ENCODE results near the gene BMP2K. TPM values are rescaled to one million over a fixed set of nuclear protein-coding genes. Genes with fewer than 3 reads are reported as not detected.

Gene BMP2K
- 10 to 100 TPM in 1 of 2 experiments, 1 to 10 TPM in 1; 9.6 to 11.0 TPM for total RNA-seq

DNA sequence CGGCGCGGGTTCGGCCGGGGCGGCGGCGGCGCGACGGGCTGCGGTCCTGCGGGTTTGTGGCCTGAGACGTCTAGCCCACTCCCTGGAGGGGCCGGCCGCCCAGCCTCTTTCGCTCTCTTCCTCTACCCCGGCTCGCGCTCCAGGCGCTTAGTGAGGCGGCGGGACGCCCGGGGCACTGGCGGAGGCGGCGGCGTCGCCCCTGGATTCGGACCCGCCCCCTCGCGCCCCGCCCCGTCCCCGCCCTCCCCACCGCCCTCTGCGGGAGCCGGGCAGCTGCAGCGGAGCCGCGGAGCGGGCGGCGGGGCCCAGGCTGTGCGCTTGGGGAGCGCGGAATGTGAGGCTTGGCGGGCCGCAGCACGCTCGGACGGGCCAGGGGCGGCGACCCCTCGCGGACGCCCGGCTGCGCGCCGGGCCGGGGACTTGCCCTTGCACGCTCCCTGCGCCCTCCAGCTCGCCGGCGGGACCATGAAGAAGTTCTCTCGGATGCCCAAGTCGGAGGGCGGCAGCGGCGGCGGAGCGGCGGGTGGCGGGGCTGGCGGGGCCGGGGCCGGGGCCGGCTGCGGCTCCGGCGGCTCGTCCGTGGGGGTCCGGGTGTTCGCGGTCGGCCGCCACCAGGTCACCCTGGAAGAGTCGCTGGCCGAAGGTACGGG is at the start of gene BMP2K:
Gene BMP2K (plus strand): TSS at position 272 of the 650 bp plus-strand sequence. CDS start 194 bp downstream, at position 466.
- intact Hi-C loops (cut with micrococcal nuclease), result loop anchor here (1.0 to 5.0 kb wide), 6 partner anchors 55 to 719 kb away; partner anchors contain the start of gene FRAS1
- peak within 1 kb of the TSS; percentile 91 for H3K27ac Mint-ChIP-seq
- no peaks in the 10 kb centered on the region for H3K36me3 Mint-ChIP-seq
- ChIA-PET CTCF (interaction anchor here (0.9 kb wide), 1 partner anchor 87 kb away, joined by 3 read pairs; no protein-coding TSS in a partner anchor), POLR2A (interaction anchor here (1.0 kb wide), 2 partner anchors 25 to 956 kb away, joined by 3 read pairs; no protein-coding TSS in a partner anchor)
- no peaks in the 10 kb centered on the region for H3K9me3 Mint-ChIP-seq
- peak; percentile 84 for DNase-seq
- H3K4me3 Mint-ChIP-seq, result peak within 1 kb of the TSS; percentile 93
- H3K4me1 Mint-ChIP-seq (ENCODE audit: low read depth), result peaks cover 22% of the 10 kb centered on the region
- no peaks in the 10 kb centered on the region for H3K27me3 Mint-ChIP-seq

DNA sequence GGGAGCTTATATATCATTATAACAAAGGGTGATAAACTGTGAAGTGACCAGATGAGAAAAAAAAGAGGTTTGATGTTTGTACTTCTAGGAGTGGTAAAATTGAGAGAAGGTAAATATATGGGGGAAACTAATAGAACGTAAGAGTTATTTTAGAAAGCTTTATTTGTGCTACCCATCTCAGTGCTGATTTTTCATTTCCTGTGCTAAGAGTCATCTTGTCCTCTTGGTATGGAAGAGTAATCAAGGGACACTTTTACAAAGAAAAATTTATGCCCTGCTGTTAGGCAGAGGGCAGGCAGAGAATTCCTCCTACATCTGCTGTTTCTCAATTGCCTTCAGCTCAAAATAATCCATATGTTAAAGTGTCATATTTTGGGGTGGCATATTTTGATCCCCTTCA is 49.6 kb upstream of the BMP2K start:
- POLR2A ChIA-PET, result no interaction called here
- peaks cover 3% of the 10 kb centered on the region for H3K4me1 Mint-ChIP-seq (ENCODE audit: low read depth)
- H3K36me3 Mint-ChIP-seq, result no peaks in the 10 kb centered on the region
- no peaks in the 10 kb centered on the region for H3K9me3 Mint-ChIP-seq
- H3K27ac Mint-ChIP-seq, result no peak overlapping the region
- H3K4me3 Mint-ChIP-seq, result no peak overlapping the region
- intact Hi-C loops (cut with micrococcal nuclease), result no loop called here
- no peaks in the 10 kb centered on the region for H3K27me3 Mint-ChIP-seq
- DNase-seq, result no peak
- CTCF ChIA-PET, result interaction anchor here (0.6 to 0.9 kb wide), 2 partner anchors 64 to 667 kb away, joined by 3 read pairs; no protein-coding TSS in a partner anchor

DNA sequence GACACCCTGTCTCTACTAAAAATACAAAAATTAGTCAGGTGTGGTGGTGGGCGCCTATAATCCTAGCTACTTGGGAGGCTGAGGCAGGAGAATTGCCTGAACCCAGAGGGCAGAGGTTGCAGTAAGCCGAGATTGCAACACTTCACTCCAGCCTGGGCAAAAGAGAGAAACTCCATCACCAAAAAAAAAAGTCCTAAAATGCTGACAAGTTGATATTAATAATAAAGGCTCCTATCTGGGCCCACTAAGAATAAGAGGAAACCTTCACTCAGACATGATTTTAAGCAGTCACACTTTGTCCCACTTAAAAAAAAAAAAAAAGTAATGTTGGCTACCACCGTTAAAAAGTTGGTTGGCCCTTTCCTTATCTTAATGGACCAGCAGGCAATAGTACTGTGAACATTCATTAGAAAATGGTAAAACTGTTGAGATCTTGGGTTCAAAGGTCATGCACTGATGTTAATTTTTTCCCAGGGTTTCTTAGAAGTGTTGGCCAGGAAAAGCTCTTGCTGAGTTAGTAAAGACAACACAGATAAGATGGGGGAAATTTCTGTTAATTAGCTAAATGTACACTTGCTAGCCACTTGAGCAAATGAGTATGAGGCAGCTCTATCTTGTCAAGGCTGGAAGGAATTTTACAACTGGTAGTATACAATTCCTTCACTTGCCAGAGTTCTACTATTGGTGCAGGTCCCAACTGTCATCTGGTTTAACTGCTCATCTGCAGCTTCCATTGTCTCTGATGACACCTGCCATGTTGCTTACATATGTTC is 43.6 kb upstream of the BMP2K start:
- no peak for DNase-seq
- Mint-ChIP-seq H3K4me3 (no peak overlapping the region), H3K27ac (no peak overlapping the region), H3K4me1 (ENCODE audit: low read depth) (no peaks in the 10 kb centered on the region), H3K27me3 (no peaks in the 10 kb centered on the region), H3K9me3 (no peaks in the 10 kb centered on the region), H3K36me3 (no peaks in the 10 kb centered on the region)
- POLR2A ChIA-PET, result interaction anchor here (0.5 kb wide), 1 partner anchor 282 kb away, joined by 3 read pairs; no protein-coding TSS in a partner anchor
- intact Hi-C loops (cut with micrococcal nuclease), result no loop called here
- CTCF ChIA-PET, result no interaction called here

DNA sequence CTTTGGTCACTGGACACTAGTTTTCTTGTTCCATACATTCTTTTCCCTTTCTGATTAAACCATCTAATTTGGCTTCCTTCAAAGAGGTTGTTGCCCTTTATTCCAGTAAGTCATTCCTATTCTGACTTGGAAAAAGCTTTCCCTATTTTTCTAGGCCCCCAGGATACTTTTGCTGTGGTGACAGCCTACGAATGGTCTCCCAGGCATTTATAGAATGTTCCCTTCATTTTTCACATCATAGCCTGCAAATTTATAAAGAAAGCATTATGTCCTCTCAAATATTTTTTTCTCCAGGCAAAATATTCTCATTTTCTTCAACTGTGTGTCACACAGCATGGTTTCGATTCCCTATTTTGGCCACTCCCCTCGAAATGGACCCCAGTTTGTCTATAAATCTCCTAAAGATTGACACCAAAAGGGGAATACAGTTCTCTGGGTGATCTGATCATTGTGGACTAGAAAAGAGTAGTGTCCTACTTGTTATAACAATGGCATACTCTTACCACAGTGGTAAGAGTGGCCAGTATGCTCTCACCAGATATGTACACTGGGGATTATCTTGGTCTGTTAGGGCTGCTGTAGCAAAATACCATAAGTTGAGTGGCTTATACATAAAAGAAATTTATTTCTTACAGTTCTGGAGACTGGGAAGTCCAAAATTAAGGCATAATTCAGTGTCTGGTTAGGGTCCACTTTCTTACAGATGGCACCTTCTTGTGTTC is 41.5 kb upstream of the BMP2K start:
- ChIA-PET CTCF (no interaction called here), POLR2A (no interaction called here)
- Mint-ChIP-seq H3K9me3 (no peaks in the 10 kb centered on the region), H3K27me3 (no peaks in the 10 kb centered on the region), H3K36me3 (no peaks in the 10 kb centered on the region), H3K4me3 (no peak overlapping the region), H3K27ac (no peak overlapping the region), H3K4me1 (ENCODE audit: low read depth) (no peaks in the 10 kb centered on the region)
- intact Hi-C loops (cut with micrococcal nuclease), result no loop called here
- no peak for DNase-seq

DNA sequence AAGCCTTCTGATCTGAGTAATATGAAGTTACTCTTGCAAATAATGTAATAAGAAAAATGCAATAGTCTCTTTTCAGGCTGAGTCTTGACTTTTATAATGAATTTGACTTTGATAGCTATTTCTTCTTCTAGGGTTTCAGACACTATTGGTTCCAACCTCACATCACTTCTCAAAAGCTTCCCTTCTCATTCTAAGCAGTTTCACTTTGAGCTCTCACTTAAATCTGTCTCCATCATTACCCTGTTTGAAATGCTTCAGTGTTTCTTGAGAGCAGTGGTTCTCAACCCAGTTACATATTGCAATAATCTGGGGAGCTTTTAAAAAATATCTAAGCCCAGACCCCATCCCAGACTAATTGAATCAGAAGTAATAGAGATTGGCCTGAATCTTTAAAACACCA is 40.5 kb upstream of the BMP2K start:
- Mint-ChIP-seq H3K4me3 (no peak overlapping the region), H3K36me3 (no peaks in the 10 kb centered on the region), H3K27me3 (no peaks in the 10 kb centered on the region), H3K9me3 (no peaks in the 10 kb centered on the region), H3K4me1 (ENCODE audit: low read depth) (no peaks in the 10 kb centered on the region), H3K27ac (no peak overlapping the region)
- ChIA-PET CTCF (no interaction called here), POLR2A (no interaction called here)
- no peak for DNase-seq
- intact Hi-C loops (cut with micrococcal nuclease), result no loop called here

DNA sequence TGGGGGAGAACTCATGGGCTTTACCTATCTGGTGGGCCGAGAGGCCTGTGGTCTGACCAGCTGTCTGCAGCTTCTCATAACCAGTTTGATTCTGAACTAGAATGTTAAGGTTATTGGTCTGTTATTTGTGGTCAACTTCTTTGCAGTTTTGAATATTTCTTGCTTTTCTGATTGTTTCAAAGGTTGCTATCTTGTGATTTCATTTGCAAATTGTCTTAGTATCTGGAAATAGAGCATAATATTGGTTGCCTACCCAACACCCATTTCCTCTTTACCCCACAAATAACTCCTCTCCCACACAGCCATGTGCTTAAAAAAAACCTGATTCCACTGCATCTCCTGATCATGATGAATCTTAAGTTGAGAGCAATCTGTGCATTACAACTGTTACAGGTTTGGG is 39.1 kb upstream of the BMP2K start:
- Mint-ChIP-seq H3K27me3 (no peaks in the 10 kb centered on the region), H3K36me3 (no peaks in the 10 kb centered on the region), H3K9me3 (no peaks in the 10 kb centered on the region), H3K4me1 (ENCODE audit: low read depth) (no peaks in the 10 kb centered on the region), H3K4me3 (no peak overlapping the region), H3K27ac (no peak overlapping the region)
- DNase-seq, result no peak
- ChIA-PET POLR2A (no interaction called here), CTCF (no interaction called here)
- intact Hi-C loops (cut with micrococcal nuclease), result no loop called here

DNA sequence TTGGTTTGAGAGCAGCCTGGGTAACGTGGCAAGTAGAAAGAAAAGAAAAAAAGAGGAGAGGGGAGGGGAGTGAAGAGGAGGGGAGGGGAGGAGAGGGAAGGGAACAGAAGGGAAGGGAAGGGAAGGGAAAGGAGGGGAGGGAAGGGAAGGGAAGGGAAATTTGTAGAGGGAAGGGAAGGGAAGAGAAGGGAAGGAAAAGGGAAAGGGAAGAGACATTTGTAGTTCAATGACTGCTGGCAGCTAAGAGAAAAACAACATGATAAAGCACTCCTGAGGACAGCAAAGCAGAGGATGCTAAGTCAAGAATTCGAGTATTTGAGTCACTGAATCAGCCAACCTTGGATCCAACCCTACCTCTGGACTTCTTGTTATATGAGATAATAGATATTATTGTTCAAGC is 38.2 kb upstream of the BMP2K start:
- Mint-ChIP-seq H3K4me1 (ENCODE audit: low read depth) (no peaks in the 10 kb centered on the region), H3K36me3 (no peaks in the 10 kb centered on the region), H3K9me3 (no peaks in the 10 kb centered on the region), H3K4me3 (no peak overlapping the region), H3K27me3 (no peaks in the 10 kb centered on the region), H3K27ac (no peak overlapping the region)
- ChIA-PET CTCF (interaction anchor here (0.7 kb wide), 1 partner anchor 74 kb away, joined by 4 read pairs; no protein-coding TSS in a partner anchor), POLR2A (no interaction called here)
- no peak for DNase-seq
- intact Hi-C loops (cut with micrococcal nuclease), result no loop called here

DNA sequence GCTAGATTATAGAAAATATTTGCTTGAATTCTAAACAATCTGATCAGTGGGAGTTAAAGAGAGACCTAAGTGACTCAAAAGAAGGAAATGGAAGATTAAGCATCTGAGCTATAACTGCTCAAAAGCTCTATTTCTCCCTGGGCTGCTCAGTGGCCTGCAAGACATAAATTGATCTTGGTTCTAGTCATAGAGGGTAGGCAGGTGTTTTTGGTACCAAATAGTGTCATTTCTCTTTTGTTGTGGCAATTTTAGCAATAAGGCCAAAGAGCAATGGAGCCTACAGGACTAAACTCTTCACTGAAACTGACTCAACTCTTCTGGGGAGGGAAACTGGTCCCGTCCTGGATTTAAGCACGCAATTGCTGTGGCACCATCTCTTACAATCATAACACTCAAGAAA is 33.9 kb upstream of the BMP2K start:
- POLR2A ChIA-PET, result no interaction called here
- Mint-ChIP-seq H3K4me1 (ENCODE audit: low read depth) (no peaks in the 10 kb centered on the region), H3K27me3 (no peaks in the 10 kb centered on the region), H3K9me3 (no peaks in the 10 kb centered on the region), H3K4me3 (no peak overlapping the region), H3K36me3 (no peaks in the 10 kb centered on the region), H3K27ac (no peak overlapping the region)
- CTCF ChIA-PET, result no interaction called here
- no peak for DNase-seq
- intact Hi-C loops (cut with micrococcal nuclease), result no loop called here

DNA sequence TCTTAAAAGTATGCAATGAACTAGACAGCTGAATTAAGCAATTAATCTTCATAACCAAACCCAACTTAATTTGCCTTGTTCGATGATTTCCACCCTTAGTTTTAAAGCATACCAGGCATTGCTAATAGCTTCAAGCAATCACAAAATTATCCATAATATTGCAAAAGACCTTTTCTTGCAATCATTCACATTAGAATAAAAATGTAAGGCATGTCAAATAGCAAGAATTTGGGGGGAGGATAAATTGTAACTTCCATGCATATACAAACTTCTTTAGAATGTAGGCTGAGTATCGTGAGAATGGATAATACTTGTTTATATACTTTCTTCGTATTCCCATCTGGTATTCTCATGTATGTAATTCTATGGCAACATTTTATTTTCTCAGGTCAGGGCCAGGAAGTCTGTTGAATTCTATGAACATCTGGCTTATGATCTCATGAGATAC is 28.7 kb upstream of the BMP2K start:
- H3K4me1 Mint-ChIP-seq (ENCODE audit: low read depth), result no peaks in the 10 kb centered on the region
- no peak for DNase-seq
- CTCF ChIA-PET, result no interaction called here
- no peak overlapping the region for H3K27ac Mint-ChIP-seq
- H3K4me3 Mint-ChIP-seq, result no peak overlapping the region
- no peaks in the 10 kb centered on the region for H3K36me3 Mint-ChIP-seq
- intact Hi-C loops (cut with micrococcal nuclease), result no loop called here
- POLR2A ChIA-PET, result no interaction called here
- no peaks in the 10 kb centered on the region for H3K9me3 Mint-ChIP-seq
- no peaks in the 10 kb centered on the region for H3K27me3 Mint-ChIP-seq

DNA sequence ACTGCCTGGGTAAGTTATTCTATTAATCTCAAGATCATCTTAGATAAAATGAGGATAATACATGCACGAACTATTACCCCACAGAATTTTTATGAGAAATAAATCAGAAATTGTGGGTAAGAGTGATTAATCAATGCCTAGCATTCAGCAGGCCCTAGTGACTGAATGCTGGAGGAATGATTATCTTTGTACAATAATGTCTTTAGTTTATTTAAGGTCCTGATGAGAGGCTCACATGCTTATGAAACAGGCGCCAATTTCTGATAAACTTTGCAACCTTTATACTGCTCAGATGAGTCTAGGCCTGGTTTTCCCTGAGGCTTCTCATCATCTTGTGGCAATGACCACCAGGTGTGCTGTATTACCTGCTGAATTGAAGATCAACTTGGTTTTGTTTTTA is 27.8 kb upstream of the BMP2K start:
- Mint-ChIP-seq H3K27ac (no peak overlapping the region), H3K4me1 (ENCODE audit: low read depth) (no peaks in the 10 kb centered on the region), H3K36me3 (no peaks in the 10 kb centered on the region), H3K27me3 (no peaks in the 10 kb centered on the region), H3K9me3 (no peaks in the 10 kb centered on the region), H3K4me3 (no peak overlapping the region)
- CTCF ChIA-PET, result no interaction called here
- no peak for DNase-seq
- POLR2A ChIA-PET, result no interaction called here
- intact Hi-C loops (cut with micrococcal nuclease), result no loop called here

DNA sequence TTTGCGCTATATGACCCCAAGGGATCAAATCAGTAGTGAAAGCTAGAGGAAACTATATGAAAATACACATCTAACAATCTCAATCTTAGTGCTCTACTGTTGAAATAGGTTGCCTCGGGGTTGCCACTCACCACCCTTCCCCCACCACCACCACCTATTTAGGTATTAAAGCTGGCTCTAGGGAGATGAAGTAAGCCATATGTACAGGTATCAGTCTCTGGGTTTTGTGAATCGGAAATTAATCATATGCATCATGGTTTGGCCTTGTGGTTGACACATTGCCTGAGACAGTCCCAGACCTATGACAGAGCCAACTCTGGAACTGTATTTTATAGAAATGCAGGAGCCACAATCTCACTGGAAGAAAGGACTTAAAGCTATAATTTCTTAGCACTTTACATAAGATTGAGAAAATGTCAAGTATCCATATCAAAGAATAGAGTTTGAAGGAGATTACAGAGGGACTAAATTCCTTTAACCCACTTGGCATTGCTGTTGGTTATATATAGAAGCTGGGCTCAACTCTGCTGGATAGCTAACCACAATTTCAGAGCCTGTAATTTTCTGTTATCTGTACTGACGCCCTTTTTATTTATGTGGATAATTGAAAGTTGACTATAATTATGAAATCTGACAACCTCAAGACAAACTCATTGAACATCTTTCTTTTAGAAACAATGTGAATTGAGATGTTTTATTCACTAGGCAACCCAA is 26.7 kb upstream of the BMP2K start:
- CTCF ChIA-PET, result no interaction called here
- intact Hi-C loops (cut with micrococcal nuclease), result no loop called here

More for the DNA sequence above, 26.7 kb upstream of the BMP2K start:
- Mint-ChIP-seq H3K4me3 (no peak overlapping the region), H3K4me1 (ENCODE audit: low read depth) (no peaks in the 10 kb centered on the region), H3K9me3 (no peaks in the 10 kb centered on the region), H3K27ac (no peak overlapping the region), H3K36me3 (no peaks in the 10 kb centered on the region), H3K27me3 (no peaks in the 10 kb centered on the region)
- POLR2A ChIA-PET, result no interaction called here
- DNase-seq, result no peak
